Lower leg skin (tissue), 4 donors: ENCODE measurements around the gene ACTMAP. TPM values are rescaled to one million over a fixed set of nuclear protein-coding genes. Genes with fewer than 3 reads are reported as not detected.

Experiments
- DNase-seq, 2 donors: peaks; one replicate each; pipeline ENCODE4 v3.0.0-alpha.2; 2019; ENCODE audit warnings: low spot score in 2 of 2
- H3K4me3 ChIP-seq: fragments of 200-600 bp; sonication (generic); 2 replicates; pipeline ENCODE4 v1.5.1; 2017; ENCODE audit warnings: mild to moderate bottlenecking, low read depth; ENCODE audit not compliant: poor library complexity, severe bottlenecking
- POLR2A ChIP-seq, 2 donors: fragments of 450-650 bp; IDR thresholded peaks; one replicate each; pipeline ENCODE4 v1.6.1; 2016 to 2017; ENCODE audit warnings: antibody characterized with exemption in 2 of 2, mild to moderate bottlenecking in 1 of 2, moderate library complexity in 1 of 2
- WGBS, 2 donors: methylation state at CpG; one replicate each; pipeline ENCODE4 v1.1.5; 2018; 5-methylcytosine and 5-hydroxymethylcytosine counted together
- intact Hi-C: fragments of 100-400 bp; cut with DNase I; formaldehyde crosslinking; loops from one replicate; pipeline ENCODE4 v1.15.0; 2023; ENCODE audit warnings: low total_unique reads
- total RNA-seq, 4 donors: library from RNA; depleted of rRNA; stranded (reverse); fragments of >200 nt; gene quantifications; one replicate each; pipeline ENCODE4 v1.1.0, GENCODE V29; 2016
- TF ChIP-seq, protein P1 (sequence below), 3 donors: fragments of 450-650 bp; IDR thresholded peaks; one replicate each; pipeline ENCODE4 v1.5.1; 2016; ENCODE audit warnings: antibody characterized with exemption in 3 of 3, mild to moderate bottlenecking in 3 of 3, moderate library complexity in 2 of 3

The ACTMAP gene
- total RNA-seq, 4 donors from 2014 or later: 4.1 to 8.5 (median 4.6) TPM

DNA sequence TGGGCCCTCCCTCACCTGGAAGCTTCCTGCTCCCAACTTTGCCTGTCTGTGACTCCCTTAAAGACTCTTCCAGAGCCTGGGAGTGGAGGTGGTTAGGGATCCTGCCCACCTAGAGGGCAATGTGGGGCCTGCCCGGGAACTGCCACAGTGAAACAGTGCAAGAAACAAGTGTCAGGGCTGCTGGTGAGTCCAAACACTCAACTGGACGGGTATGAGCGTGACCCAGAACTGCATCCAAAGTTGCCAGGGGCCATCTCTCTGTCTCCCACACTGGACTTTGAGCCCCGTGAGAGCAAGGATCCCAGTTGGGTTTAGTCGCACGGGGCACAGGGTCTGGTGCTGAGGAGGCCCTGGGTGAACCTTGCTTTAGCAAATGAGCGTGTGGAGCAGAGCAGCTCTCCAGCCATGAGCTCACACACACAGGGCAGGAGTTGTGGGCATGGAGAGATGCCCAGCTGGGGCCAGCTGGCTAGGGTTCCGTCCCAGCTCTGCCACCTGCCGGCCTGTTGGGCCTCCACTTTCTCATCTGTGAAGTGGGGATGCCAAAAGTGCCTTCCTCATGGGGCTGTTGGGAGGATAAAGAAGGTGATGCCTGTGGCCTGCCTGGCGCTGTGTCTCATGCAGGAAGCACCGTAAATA lies 57.0 kb downstream of the ACTMAP start:
- WGBS, 2 donors: 90 to 91% methylated on average over 11 of the region's 11 CpGs
- TF ChIP-seq, protein P1, sequence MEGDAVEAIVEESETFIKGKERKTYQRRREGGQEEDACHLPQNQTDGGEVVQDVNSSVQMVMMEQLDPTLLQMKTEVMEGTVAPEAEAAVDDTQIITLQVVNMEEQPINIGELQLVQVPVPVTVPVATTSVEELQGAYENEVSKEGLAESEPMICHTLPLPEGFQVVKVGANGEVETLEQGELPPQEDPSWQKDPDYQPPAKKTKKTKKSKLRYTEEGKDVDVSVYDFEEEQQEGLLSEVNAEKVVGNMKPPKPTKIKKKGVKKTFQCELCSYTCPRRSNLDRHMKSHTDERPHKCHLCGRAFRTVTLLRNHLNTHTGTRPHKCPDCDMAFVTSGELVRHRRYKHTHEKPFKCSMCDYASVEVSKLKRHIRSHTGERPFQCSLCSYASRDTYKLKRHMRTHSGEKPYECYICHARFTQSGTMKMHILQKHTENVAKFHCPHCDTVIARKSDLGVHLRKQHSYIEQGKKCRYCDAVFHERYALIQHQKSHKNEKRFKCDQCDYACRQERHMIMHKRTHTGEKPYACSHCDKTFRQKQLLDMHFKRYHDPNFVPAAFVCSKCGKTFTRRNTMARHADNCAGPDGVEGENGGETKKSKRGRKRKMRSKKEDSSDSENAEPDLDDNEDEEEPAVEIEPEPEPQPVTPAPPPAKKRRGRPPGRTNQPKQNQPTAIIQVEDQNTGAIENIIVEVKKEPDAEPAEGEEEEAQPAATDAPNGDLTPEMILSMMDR (IDR thresholded peaks at IDR 0.05): no peak
- no peak for TF ChIP-seq POLR2A (IDR thresholded peaks at IDR 0.05)
- no peak overlapping the region for H3K4me3 ChIP-seq
- intact Hi-C loops: no loop called here
- DNase-seq: no peak

DNA sequence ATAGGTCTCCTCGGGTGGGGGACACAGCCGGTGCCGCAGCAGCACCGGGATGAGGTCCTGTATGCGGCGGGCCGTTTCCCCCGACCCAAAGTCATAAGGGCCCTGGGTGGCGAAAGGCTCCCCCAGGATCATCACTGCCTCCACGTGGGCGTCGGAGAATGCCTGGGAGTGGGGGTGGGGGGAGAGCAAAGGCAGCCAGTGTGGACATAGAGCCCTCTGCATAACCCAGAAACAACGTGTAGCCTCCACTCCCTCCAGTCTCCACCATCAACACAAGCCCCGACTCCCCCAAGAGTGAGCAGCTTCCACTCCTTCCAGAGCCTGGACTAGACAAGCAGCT lies 58.1 kb downstream of the ACTMAP start:
- no peak for DNase-seq
- WGBS, 2 donors: 80 to 81% methylated on average over 14 of the region's 14 CpGs
- TF ChIP-seq POLR2A (IDR thresholded peaks at IDR 0.05): no peak
- TF ChIP-seq, protein P1 (IDR thresholded peaks at IDR 0.05): no peak
- intact Hi-C loops: no loop called here
- no peak overlapping the region for H3K4me3 ChIP-seq

DNA sequence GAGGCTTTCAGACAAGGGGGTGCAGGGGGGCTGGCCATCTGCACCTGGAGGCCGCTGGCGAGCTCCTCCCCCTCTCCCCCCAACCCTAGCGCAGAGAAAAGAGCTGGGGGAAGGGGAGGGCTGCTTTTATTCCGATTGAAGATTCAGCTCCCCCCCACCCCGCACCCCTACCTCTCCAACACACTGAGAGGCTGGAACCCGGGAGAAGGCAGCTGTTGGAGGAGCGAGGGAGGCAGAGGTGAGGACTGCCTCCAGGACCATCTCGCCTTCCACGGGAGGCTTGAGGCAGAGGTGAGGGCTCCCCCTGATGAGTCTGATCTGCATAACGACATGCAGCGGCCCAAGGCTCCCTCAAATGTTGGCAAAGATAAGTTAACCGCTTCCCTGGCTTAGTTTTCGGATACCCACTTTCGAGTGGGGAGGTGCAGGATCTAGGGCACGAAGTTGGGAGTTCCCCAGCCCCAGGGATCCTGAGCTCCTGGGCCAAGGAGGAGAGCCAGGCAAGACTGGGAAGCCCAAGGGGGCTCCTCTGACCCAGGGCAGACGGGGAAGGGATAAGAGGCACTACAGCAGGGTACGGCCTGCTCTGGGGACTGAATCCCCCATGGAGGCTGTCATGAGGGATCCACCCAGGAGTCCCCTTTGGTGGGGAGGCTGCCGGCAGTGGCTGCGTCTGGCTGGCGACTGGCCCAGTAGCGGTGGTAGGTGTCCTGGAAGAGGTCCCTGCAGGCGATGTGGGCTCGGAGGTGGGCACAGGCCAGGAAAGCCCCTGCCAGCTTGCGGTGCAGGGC lies 58.7 kb downstream of the ACTMAP start:
- 42 to 55% methylated on average over 21 to 24 of the region's 24 CpGs for WGBS, 2 donors
- TF ChIP-seq POLR2A (IDR thresholded peaks at IDR 0.05): no peak

More for the DNA sequence above, 58.7 kb downstream of the ACTMAP start:
- H3K4me3 ChIP-seq: no peak overlapping the region
- DNase-seq: no peak
- intact Hi-C loops: no loop called here

Other genes with a start within 250 kb of the ACTMAP start
- 10 to 100 TPM; 39.6 to 53.4 (median 43.0) TPM for gene SHKBP1, start 173.6 kb downstream of the ACTMAP start, total RNA-seq
- gene LTBP4, start 149.1 kb downstream of the ACTMAP start, total RNA-seq: 100 to 1,000 TPM; 113 to 181 (median 144) TPM
- 10 to 100 TPM; 11.2 to 45.8 (median 36.0) TPM for gene NUMBL, start 59.8 kb downstream of the ACTMAP start, total RNA-seq
- gene COQ8B, start 33.6 kb downstream of the ACTMAP start, total RNA-seq: 10 to 100 TPM; 40.2 to 58.7 (median 44.1) TPM
- 100 to 1,000 TPM in 1 of 4 donors, 10 to 100 TPM in 3; 83.1 to 104 (median 93.6) TPM for gene ITPKC, start 33.4 kb downstream of the ACTMAP start, total RNA-seq
- gene SNRPA, start 726 bp upstream of the ACTMAP start, total RNA-seq: 10 to 100 TPM; 18.0 to 52.4 (median 44.9) TPM
- 10 to 100 TPM; 10.4 to 17.0 (median 12.9) TPM for gene MIA, start 25.0 kb upstream of the ACTMAP start, total RNA-seq
- gene RAB4B, start 27.8 kb upstream of the ACTMAP start, total RNA-seq: 10 to 100 TPM; 18.7 to 22.8 (median 19.7) TPM
- 10 to 100 TPM; 34.4 to 52.8 (median 45.1) TPM for gene EGLN2, start 48.7 kb upstream of the ACTMAP start, total RNA-seq
- not detected for gene CYP2A6, start 100.0 kb upstream of the ACTMAP start, total RNA-seq
- not detected for gene CYP2A7, start 131.8 kb upstream of the ACTMAP start, total RNA-seq
- gene CYP2B6, start 240.8 kb upstream of the ACTMAP start, total RNA-seq: 1 to 10 TPM in 1 of 4 donors, under 1 TPM in 1, not detected in 2; 0.13 to 3.7 TPM